ENCODE measurements around the gene SULT1C2. TPM values are rescaled to one million over a fixed set of nuclear protein-coding genes. Genes with fewer than 3 reads are reported as not detected.

SULT1C2 gene
- total and polyA plus RNA-seq, 10 of the 15 experiments (the other 5 are each of a cell fraction or from before 2014, with no cell fraction given) = 0.03 to 0.07 (median 0.04) TPM; not detected in 7

DNA sequence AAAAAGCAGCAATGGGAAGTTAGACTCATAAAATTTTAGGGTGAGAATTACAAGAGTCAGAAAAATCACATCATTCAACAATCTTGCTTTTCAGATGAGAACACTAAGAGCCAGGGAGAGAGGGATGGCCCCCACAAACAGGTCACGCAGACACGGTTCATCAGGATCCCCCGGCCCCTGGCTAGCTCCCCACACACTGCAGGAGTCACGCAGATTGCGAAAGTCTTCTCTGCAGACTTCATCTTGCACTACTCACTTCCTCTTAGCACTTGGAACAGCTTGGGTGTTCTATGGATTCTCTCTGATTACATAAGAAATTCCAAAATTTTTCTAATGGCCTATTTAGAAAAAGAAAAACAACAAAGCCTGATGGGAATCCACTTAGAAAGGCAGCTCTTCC is 21.6 kb upstream of the SULT1C2 start:
- H3K4me2 ChIP-seq (ENCODE audit: control insufficient read depth, insufficient read depth) = no peak overlapping the region
- POLR2A ChIA-PET = no interaction called here
- DNase-seq (ENCODE audit: low read depth, low spot score) = no peak

DNA sequence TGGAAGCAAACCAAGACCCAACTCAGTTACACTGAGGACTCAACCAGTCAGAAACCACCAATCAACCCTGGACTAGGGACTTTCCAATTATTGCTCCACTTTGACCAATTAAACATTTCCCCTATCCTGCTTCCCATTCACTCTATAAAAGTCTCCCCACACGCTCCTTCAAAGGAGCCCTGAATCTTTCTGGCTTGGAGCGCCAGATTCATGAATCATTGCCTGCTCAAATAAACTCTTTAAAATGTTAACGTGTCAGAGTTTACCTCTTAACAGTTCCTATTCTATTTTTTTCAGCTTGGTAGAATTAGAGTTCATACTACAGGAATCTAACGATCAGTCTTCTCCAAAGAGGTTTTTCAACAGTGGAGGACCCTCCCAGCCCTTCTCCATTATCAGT is 20.7 kb upstream of the SULT1C2 start:
- H3K27ac ChIP-seq (ENCODE audit: control insufficient read depth, insufficient read depth) = no peak overlapping the region
- H3K4me3 ChIP-seq = no peak overlapping the region
- RAD21 ChIA-PET (ENCODE audit: unreplicated experiment) = no interaction called here
- SMC1A ChIA-PET (ENCODE audit: uncharacterized antibody, unreplicated experiment) = no interaction called here
- DNase-seq (ENCODE audit: low read depth, low spot score) (no peak), FAIRE-seq (no peak), ATAC-seq (no peak)
- H3K4me2 ChIP-seq (ENCODE audit: control insufficient read depth, insufficient read depth) = no peak overlapping the region
- H3K79me2 ChIP-seq (ENCODE audit: control insufficient read depth, insufficient read depth, low read length) = no peaks in the 10 kb centered on the region
- H4K20me1 ChIP-seq (ENCODE audit: control insufficient read depth, insufficient read depth) = no peaks in the 10 kb centered on the region
- POLR2A ChIA-PET = no interaction called here
- H3K36me3 ChIP-seq (ENCODE audit: control insufficient read depth in 2 of 2, insufficient read depth in 2 of 2, low read length in 1 of 2) = no peaks in the 10 kb centered on the region
- CTCF ChIA-PET = no interaction called here
- H3K9me3 ChIP-seq (replicated peaks; ENCODE audit: control insufficient read depth, insufficient read depth, low read length) = no peaks in the 10 kb centered on the region
- H3K27me3 ChIP-seq (replicated peaks in 1 of 2; ENCODE audit: control insufficient read depth in 2 of 2, insufficient read depth in 2 of 2, low read length in 1 of 2) = no peaks in the 10 kb centered on the region
- no peaks in the 10 kb centered on the region for H3K4me1 ChIP-seq (ENCODE audit: control insufficient read depth, insufficient read depth, low read length)
- no peak overlapping the region for H3K9ac ChIP-seq (ENCODE audit: control insufficient read depth, insufficient read depth, low read length)
- H2AFZ ChIP-seq (ENCODE audit: control insufficient read depth, low read depth, low read length) = no peak overlapping the region
- in situ Hi-C loops (cut with MboI) = no loop called here
- no TSS peak for BruUV-seq (replicated peaks)
- 19% methylated on average over 4 of the region's 4 CpGs for WGBS (ENCODE audit: insufficient coverage, insufficient replicate concordance, low lambda C conversion rate, missing lambda C conversion rate)
- intact Hi-C loops (cut with micrococcal nuclease; ENCODE audit: unreplicated experiment) = no loop called here
- TF ChIP-seq, protein P1, sequence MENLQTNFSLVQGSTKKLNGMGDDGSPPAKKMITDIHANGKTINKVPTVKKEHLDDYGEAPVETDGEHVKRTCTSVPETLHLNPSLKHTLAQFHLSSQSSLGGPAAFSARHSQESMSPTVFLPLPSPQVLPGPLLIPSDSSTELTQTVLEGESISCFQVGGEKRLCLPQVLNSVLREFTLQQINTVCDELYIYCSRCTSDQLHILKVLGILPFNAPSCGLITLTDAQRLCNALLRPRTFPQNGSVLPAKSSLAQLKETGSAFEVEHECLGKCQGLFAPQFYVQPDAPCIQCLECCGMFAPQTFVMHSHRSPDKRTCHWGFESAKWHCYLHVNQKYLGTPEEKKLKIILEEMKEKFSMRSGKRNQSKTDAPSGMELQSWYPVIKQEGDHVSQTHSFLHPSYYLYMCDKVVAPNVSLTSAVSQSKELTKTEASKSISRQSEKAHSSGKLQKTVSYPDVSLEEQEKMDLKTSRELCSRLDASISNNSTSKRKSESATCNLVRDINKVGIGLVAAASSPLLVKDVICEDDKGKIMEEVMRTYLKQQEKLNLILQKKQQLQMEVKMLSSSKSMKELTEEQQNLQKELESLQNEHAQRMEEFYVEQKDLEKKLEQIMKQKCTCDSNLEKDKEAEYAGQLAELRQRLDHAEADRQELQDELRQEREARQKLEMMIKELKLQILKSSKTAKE (IDR thresholded peaks at IDR 0.05; ENCODE audit: low read depth, poor library complexity, severe bottlenecking) = no peak
- TF ChIP-seq SMAD1 (IDR thresholded peaks at IDR 0.05; ENCODE audit: low read depth, partially characterized antibody) (no peak), SREBF1 (IDR thresholded peaks at IDR 0.05; ENCODE audit: low read length) (no peak), MXI1 (IDR thresholded peaks at IDR 0.05; ENCODE audit: low read depth, low read length) (no peak), ZNF622 (IDR thresholded peaks at IDR 0.05) (no peak)
- TF ChIP-seq, protein P2, sequence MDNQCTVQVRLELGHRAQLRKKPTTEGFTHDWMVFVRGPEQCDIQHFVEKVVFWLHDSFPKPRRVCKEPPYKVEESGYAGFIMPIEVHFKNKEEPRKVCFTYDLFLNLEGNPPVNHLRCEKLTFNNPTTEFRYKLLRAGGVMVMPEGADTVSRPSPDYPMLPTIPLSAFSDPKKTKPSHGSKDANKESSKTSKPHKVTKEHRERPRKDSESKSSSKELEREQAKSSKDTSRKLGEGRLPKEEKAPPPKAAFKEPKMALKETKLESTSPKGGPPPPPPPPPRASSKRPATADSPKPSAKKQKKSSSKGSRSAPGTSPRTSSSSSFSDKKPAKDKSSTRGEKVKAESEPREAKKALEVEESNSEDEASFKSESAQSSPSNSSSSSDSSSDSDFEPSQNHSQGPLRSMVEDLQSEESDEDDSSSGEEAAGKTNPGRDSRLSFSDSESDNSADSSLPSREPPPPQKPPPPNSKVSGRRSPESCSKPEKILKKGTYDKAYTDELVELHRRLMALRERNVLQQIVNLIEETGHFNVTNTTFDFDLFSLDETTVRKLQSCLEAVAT (IDR thresholded peaks at IDR 0.05) = no peak
- TF ChIP-seq, protein P3, sequence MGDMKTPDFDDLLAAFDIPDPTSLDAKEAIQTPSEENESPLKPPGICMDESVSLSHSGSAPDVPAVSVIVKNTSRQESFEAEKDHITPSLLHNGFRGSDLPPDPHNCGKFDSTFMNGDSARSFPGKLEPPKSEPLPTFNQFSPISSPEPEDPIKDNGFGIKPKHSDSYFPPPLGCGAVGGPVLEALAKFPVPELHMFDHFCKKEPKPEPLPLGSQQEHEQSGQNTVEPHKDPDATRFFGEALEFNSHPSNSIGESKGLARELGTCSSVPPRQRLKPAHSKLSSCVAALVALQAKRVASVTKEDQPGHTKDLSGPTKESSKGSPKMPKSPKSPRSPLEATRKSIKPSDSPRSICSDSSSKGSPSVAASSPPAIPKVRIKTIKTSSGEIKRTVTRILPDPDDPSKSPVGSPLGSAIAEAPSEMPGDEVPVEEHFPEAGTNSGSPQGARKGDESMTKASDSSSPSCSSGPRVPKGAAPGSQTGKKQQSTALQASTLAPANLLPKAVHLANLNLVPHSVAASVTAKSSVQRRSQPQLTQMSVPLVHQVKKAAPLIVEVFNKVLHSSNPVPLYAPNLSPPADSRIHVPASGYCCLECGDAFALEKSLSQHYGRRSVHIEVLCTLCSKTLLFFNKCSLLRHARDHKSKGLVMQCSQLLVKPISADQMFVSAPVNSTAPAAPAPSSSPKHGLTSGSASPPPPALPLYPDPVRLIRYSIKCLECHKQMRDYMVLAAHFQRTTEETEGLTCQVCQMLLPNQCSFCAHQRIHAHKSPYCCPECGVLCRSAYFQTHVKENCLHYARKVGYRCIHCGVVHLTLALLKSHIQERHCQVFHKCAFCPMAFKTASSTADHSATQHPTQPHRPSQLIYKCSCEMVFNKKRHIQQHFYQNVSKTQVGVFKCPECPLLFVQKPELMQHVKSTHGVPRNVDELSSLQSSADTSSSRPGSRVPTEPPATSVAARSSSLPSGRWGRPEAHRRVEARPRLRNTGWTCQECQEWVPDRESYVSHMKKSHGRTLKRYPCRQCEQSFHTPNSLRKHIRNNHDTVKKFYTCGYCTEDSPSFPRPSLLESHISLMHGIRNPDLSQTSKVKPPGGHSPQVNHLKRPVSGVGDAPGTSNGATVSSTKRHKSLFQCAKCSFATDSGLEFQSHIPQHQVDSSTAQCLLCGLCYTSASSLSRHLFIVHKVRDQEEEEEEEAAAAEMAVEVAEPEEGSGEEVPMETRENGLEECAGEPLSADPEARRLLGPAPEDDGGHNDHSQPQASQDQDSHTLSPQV (IDR thresholded peaks at IDR 0.05) = no peak

More for the DNA sequence above, 21.6 kb upstream of the SULT1C2 start:
- intact Hi-C loops (cut with micrococcal nuclease; ENCODE audit: unreplicated experiment) = no loop called here
- CTCF ChIA-PET = no interaction called here
- TF ChIP-seq SPI1 (IDR thresholded peaks at IDR 0.05; ENCODE audit: borderline replicate concordance, insufficient read depth, low read depth, low read length) = peak; percentile 50; the same call in 1 of the 2 replicates
- TF ChIP-seq CEBPB (IDR thresholded peaks at IDR 0.05; ENCODE audit: borderline replicate concordance in 1 of 2, low read depth in 2 of 2, low read length in 2 of 2) = no peak
- no peak for TF ChIP-seq NR2F1 (conservative IDR thresholded peaks at IDR 0.05)
- no peak for FAIRE-seq
- Histone ChIP-seq H3K79me2 (ENCODE audit: control insufficient read depth, insufficient read depth, low read length) (no peaks in the 10 kb centered on the region), H3K27ac (ENCODE audit: control insufficient read depth, insufficient read depth) (no peak overlapping the region), H3K4me3 (no peak overlapping the region), H3K4me1 (ENCODE audit: control insufficient read depth, insufficient read depth, low read length) (no peaks in the 10 kb centered on the region), H3K27me3 (replicated peaks in 1 of 2; ENCODE audit: control insufficient read depth in 2 of 2, insufficient read depth in 2 of 2, low read length in 1 of 2) (no peaks in the 10 kb centered on the region), H3K9ac (ENCODE audit: control insufficient read depth, insufficient read depth, low read length) (no peak overlapping the region), H3K9me3 (replicated peaks; ENCODE audit: control insufficient read depth, insufficient read depth, low read length) (no peaks in the 10 kb centered on the region), H3K36me3 (ENCODE audit: control insufficient read depth in 2 of 2, insufficient read depth in 2 of 2, low read length in 1 of 2) (no peaks in the 10 kb centered on the region), H2AFZ (ENCODE audit: control insufficient read depth, low read depth, low read length) (no peak overlapping the region), H4K20me1 (ENCODE audit: control insufficient read depth, insufficient read depth) (no peaks in the 10 kb centered on the region)
- in situ Hi-C loops (cut with MboI) = no loop called here
- RAD21 ChIA-PET (ENCODE audit: unreplicated experiment) = no interaction called here
- SMC1A ChIA-PET (ENCODE audit: uncharacterized antibody, unreplicated experiment) = no interaction called here
- WGBS (ENCODE audit: insufficient coverage, insufficient replicate concordance, low lambda C conversion rate, missing lambda C conversion rate) = 34% methylated on average over 5 of the region's 5 CpGs
- BruUV-seq (replicated peaks) = no TSS peak
- ATAC-seq = no peak
